ENCODE results near the gene HOOK2. TPM values are rescaled to one million over a fixed set of nuclear protein-coding genes. Genes with fewer than 3 reads are reported as not detected.

HOOK2 gene
- total and polyA plus RNA-seq, 9 of the 15 experiments (the other 6 are each of a cell fraction or from before 2014, with no cell fraction given), result 1.3 to 17.2 (median 9.9) TPM

DNA sequence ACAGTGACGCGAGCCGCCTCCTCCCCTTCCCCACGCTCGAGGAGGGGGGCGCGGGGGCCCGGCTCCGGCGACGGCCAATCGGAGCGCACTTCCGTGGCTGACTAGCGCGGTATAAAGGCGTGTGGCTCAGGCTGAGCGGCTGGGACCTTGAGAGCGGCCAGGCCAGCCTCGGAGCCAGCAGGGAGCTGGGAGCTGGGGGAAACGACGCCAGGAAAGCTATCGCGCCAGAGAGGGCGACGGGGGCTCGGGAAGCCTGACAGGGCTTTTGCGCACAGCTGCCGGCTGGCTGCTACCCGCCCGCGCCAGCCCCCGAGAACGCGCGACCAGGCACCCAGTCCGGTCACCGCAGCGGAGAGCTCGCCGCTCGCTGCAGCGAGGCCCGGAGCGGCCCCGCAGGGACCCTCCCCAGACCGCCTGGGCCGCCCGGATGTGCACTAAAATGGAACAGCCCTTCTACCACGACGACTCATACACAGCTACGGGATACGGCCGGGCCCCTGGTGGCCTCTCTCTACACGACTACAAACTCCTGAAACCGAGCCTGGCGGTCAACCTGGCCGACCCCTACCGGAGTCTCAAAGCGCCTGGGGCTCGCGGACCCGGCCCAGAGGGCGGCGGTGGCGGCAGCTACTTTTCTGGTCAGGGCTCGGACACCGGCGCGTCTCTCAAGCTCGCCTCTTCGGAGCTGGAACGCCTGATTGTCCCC, 16.1 kb upstream of the HOOK2 start, which contains the start of gene JUNB (continued):
- TF ChIP-seq NONO (IDR thresholded peaks at IDR 0.05; ENCODE audit: low read depth in 2 of 2, low read length in 1 of 2) (peak; percentile 92 to 100), ZNF695 (CRISPR knock-in tag; IDR thresholded peaks at IDR 0.05) (no peak), CBX1 (IDR thresholded peaks at IDR 0.05; ENCODE audit: low read depth) (peak; percentile 99), ZNF785 (CRISPR knock-in tag; IDR thresholded peaks at IDR 0.05) (no peak), ZNF146 (CRISPR knock-in tag; IDR thresholded peaks at IDR 0.05; ENCODE audit: unreplicated experiment) (no peak), HLTF (IDR thresholded peaks at IDR 0.05) (no peak), FOXK1 (CRISPR knock-in tag; IDR thresholded peaks at IDR 0.05; ENCODE audit: borderline replicate concordance) (peak; percentile 58; the same call in 1 of the 2 replicates), MYNN (IDR thresholded peaks at IDR 0.05) (peak; percentile 43; the same call in 1 of the 2 replicates), MYNN (CRISPR knock-in tag; IDR thresholded peaks at IDR 0.05) (no peak), CAMTA2 (CRISPR knock-in tag; conservative IDR thresholded peaks at IDR 0.05) (no peak), ZNF76 (CRISPR knock-in tag; IDR thresholded peaks at IDR 0.05; ENCODE audit: borderline replicate concordance) (no peak), ZNF778 (CRISPR knock-in tag; IDR thresholded peaks at IDR 0.05) (no peak)
- TF ChIP-seq, protein P1, sequence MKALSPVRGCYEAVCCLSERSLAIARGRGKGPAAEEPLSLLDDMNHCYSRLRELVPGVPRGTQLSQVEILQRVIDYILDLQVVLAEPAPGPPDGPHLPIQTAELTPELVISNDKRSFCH (CRISPR knock-in tag; IDR thresholded peaks at IDR 0.05), result no peak
- TF ChIP-seq, protein P1 (tag; IDR thresholded peaks at IDR 0.05), result 0 out of 2 replicates have a peak, but pooled peaks have one; percentile 66
- TF ChIP-seq, protein P2, sequence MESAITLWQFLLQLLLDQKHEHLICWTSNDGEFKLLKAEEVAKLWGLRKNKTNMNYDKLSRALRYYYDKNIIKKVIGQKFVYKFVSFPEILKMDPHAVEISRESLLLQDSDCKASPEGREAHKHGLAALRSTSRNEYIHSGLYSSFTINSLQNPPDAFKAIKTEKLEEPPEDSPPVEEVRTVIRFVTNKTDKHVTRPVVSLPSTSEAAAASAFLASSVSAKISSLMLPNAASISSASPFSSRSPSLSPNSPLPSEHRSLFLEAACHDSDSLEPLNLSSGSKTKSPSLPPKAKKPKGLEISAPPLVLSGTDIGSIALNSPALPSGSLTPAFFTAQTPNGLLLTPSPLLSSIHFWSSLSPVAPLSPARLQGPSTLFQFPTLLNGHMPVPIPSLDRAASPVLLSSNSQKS (CRISPR knock-in tag; IDR thresholded peaks at IDR 0.05), result no peak
- TF ChIP-seq, protein P3, sequence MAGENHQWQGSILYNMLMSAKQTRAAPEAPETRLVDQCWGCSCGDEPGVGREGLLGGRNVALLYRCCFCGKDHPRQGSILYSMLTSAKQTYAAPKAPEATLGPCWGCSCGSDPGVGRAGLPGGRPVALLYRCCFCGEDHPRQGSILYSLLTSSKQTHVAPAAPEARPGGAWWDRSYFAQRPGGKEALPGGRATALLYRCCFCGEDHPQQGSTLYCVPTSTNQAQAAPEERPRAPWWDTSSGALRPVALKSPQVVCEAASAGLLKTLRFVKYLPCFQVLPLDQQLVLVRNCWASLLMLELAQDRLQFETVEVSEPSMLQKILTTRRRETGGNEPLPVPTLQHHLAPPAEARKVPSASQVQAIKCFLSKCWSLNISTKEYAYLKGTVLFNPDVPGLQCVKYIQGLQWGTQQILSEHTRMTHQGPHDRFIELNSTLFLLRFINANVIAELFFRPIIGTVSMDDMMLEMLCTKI (IDR thresholded peaks at IDR 0.05; ENCODE audit: partially characterized antibody), result no peak
- TF ChIP-seq, protein P4, sequence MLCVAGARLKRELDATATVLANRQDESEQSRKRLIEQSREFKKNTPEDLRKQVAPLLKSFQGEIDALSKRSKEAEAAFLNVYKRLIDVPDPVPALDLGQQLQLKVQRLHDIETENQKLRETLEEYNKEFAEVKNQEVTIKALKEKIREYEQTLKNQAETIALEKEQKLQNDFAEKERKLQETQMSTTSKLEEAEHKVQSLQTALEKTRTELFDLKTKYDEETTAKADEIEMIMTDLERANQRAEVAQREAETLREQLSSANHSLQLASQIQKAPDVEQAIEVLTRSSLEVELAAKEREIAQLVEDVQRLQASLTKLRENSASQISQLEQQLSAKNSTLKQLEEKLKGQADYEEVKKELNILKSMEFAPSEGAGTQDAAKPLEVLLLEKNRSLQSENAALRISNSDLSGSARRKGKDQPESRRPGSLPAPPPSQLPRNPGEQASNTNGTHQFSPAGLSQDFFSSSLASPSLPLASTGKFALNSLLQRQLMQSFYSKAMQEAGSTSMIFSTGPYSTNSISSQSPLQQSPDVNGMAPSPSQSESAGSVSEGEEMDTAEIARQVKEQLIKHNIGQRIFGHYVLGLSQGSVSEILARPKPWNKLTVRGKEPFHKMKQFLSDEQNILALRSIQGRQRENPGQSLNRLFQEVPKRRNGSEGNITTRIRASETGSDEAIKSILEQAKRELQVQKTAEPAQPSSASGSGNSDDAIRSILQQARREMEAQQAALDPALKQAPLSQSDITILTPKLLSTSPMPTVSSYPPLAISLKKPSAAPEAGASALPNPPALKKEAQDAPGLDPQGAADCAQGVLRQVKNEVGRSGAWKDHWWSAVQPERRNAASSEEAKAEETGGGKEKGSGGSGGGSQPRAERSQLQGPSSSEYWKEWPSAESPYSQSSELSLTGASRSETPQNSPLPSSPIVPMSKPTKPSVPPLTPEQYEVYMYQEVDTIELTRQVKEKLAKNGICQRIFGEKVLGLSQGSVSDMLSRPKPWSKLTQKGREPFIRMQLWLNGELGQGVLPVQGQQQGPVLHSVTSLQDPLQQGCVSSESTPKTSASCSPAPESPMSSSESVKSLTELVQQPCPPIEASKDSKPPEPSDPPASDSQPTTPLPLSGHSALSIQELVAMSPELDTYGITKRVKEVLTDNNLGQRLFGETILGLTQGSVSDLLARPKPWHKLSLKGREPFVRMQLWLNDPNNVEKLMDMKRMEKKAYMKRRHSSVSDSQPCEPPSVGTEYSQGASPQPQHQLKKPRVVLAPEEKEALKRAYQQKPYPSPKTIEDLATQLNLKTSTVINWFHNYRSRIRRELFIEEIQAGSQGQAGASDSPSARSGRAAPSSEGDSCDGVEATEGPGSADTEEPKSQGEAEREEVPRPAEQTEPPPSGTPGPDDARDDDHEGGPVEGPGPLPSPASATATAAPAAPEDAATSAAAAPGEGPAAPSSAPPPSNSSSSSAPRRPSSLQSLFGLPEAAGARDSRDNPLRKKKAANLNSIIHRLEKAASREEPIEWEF (CRISPR knock-in tag; IDR thresholded peaks at IDR 0.05), result no peak
